SK-N-SH treated with all-trans-retinoic acid at 6 μM for 48 hours (cell line): ENCODE data around the gene EDAR.

Source experiments
- ARNTL ChIP-seq: fragments of 450-650 bp; formaldehyde crosslinking; IDR thresholded peaks from 2 replicates; pipeline ENCODE4 v1.5.0; 2020; ENCODE audit warnings: low read depth, mild to moderate bottlenecking, moderate library complexity, borderline replicate concordance
- BACH2 ChIP-seq: fragments of 250-450 bp; sonication (Bioruptor Pico); IDR thresholded peaks from 2 replicates; pipeline ENCODE4 v1.9.0; 2021; ENCODE audit warnings: mild to moderate bottlenecking, borderline replicate concordance
- CREB5 ChIP-seq: fragments of 250-450 bp; sonication (Bioruptor Pico); IDR thresholded peaks from 2 replicates; pipeline ENCODE4 v1.5.1; 2020; ENCODE audit warnings: low read depth, mild to moderate bottlenecking, moderate library complexity
- CSDC2 ChIP-seq: fragments of 250-450 bp; sonication (Bioruptor Pico); IDR thresholded peaks from 2 replicates; pipeline ENCODE4 v1.5.0; 2020; ENCODE audit warnings: mild to moderate bottlenecking, moderate library complexity
- CSRNP3 ChIP-seq: fragments of 250-450 bp; sonication (Bioruptor Pico); IDR thresholded peaks from 2 replicates; pipeline ENCODE4 v1.5.1; 2021; ENCODE audit warnings: mild to moderate bottlenecking, moderate library complexity
- ESRRG ChIP-seq: fragments of 250-450 bp; sonication (Bioruptor Pico); IDR thresholded peaks from 2 replicates; pipeline ENCODE4 v1.6.1; 2021; ENCODE audit warnings: mild to moderate bottlenecking
- GLIS3 ChIP-seq: fragments of 250-450 bp; sonication (Bioruptor Pico); IDR thresholded peaks from 2 replicates; pipeline ENCODE4 v1.5.0; 2020; ENCODE audit warnings: mild to moderate bottlenecking, moderate library complexity
- ISL1 ChIP-seq: fragments of 250-450 bp; sonication (Bioruptor Pico); IDR thresholded peaks from 2 replicates; pipeline ENCODE4 v2.1.2; 2022; ENCODE audit warnings: mild to moderate bottlenecking, moderate library complexity
- PATZ1 ChIP-seq: fragments of 250-450 bp; sonication (Bioruptor Pico); IDR thresholded peaks from 2 replicates; pipeline ENCODE4 v1.8.0; 2020; ENCODE audit warnings: mild to moderate bottlenecking, moderate library complexity, borderline replicate concordance
- PPARA ChIP-seq: fragments of 250-450 bp; sonication (Bioruptor Pico); IDR thresholded peaks from 2 replicates; pipeline ENCODE4 v1.5.0; 2020; ENCODE audit warnings: mild to moderate bottlenecking, borderline replicate concordance
- SNAI2 ChIP-seq: fragments of 250-450 bp; sonication (Bioruptor Pico); IDR thresholded peaks from 2 replicates; pipeline ENCODE4 v1.5.0; 2020; ENCODE audit warnings: mild to moderate bottlenecking, moderate library complexity
- ZC3H10 ChIP-seq: fragments of 250-450 bp; sonication (Bioruptor Pico); IDR thresholded peaks from 2 replicates; pipeline ENCODE4 v1.5.1; 2021; ENCODE audit warnings: mild to moderate bottlenecking, moderate library complexity
- ZFP3 ChIP-seq: fragments of 250-450 bp; sonication (Bioruptor Pico); IDR thresholded peaks from 2 replicates; pipeline ENCODE4 v1.5.0; 2020; ENCODE audit warnings: mild to moderate bottlenecking, moderate library complexity
- ZFP30 ChIP-seq: fragments of 450-650 bp; formaldehyde crosslinking; IDR thresholded peaks from 2 replicates; pipeline ENCODE4 v1.5.0; 2022; ENCODE audit warnings: mild to moderate bottlenecking, moderate library complexity

- TF ChIP-seq CREB5 (CRISPR knock-in tag), result no peak
- TF ChIP-seq PPARA (CRISPR knock-in tag), result no peak
- no peak for TF ChIP-seq CSDC2 (CRISPR knock-in tag)
- no peak for TF ChIP-seq ZFP3 (CRISPR knock-in tag)
- no peak for TF ChIP-seq ARNTL (CRISPR knock-in tag)
- no peak for TF ChIP-seq ZFP30 (CRISPR knock-in tag)
- TF ChIP-seq ZC3H10 (CRISPR knock-in tag), result no peak
- TF ChIP-seq BACH2 (CRISPR knock-in tag), result no peak
- no peak for TF ChIP-seq PATZ1 (CRISPR knock-in tag)
- TF ChIP-seq GLIS3 (CRISPR knock-in tag), result no peak
- TF ChIP-seq ISL1, result no peak
- no peak for TF ChIP-seq SNAI2 (CRISPR knock-in tag)
- TF ChIP-seq ESRRG (CRISPR knock-in tag), result no peak
- no peak for TF ChIP-seq CSRNP3 (CRISPR knock-in tag)
Observed at GRCh38 chr2:108958002-108958401, 31.0 kb downstream of the EDAR start.
